ENCODE results near the gene ACVRL1. TPM values are rescaled to one million over a fixed set of nuclear protein-coding genes. Genes with fewer than 3 reads are reported as not detected.

The ACVRL1 gene
- total and polyA plus RNA-seq, 8 donors = 74.2 to 173 (median 95.8) TPM

GRCh38 chr12:51863933-51864832, 43.1 kb upstream of the ACVRL1 start:
- DNase-seq = peak in 3 of 4 donors; percentile 69 to 73 (median 71)
- peak overlapping the region; percentile 12 to 26 for H3K4me3 ChIP-seq
- H3K36me3 ChIP-seq = no peaks in the 10 kb centered on the region
- no peak overlapping the region for H3K27ac ChIP-seq
- H3K27me3 ChIP-seq = peaks cover 4 to 77% of the 10 kb centered on the region in 2 donors
- no peaks in the 10 kb centered on the region for H3K9me3 ChIP-seq
- no peak for TF ChIP-seq CTCF (IDR thresholded peaks at IDR 0.05)
- peaks cover 19 to 26% of the 10 kb centered on the region in 2 donors for H3K4me1 ChIP-seq
- peak; percentile 59 for ATAC-seq
- intact Hi-C loops (cut with DNase I) = no loop called here

GRCh38 chr12:51864833-51865670, 42.3 kb upstream of the ACVRL1 start:
- ATAC-seq (peak; percentile 55), DNase-seq (peak in 1 of 4 donors; percentile 43)
- intact Hi-C loops (cut with DNase I) = no loop called here
- Histone ChIP-seq H3K9me3 (no peaks in the 10 kb centered on the region), H3K4me3 (no peak overlapping the region), H3K36me3 (no peaks in the 10 kb centered on the region), H3K27ac (no peak overlapping the region), H3K27me3 (peaks cover 5 to 85% of the 10 kb centered on the region in 2 donors), H3K4me1 (peaks cover 22 to 34% of the 10 kb centered on the region in 2 donors)
- TF ChIP-seq CTCF (IDR thresholded peaks at IDR 0.05) = no peak

- DNase-seq = peak in 2 of 4 donors; percentile 18 to 35
- intact Hi-C loops (cut with DNase I) = no loop called here
- Histone ChIP-seq H3K27me3 (peaks cover 8 to 89% of the 10 kb centered on the region in 2 donors), H3K4me1 (peaks cover 22 to 41% of the 10 kb centered on the region in 2 donors), H3K9me3 (no peaks in the 10 kb centered on the region), H3K4me3 (no peak overlapping the region), H3K36me3 (no peaks in the 10 kb centered on the region), H3K27ac (no peak overlapping the region)
- no peak for ATAC-seq
- TF ChIP-seq CTCF (IDR thresholded peaks at IDR 0.05) = no peak
Measured at GRCh38 chr12:51865757-51866270, 41.5 kb upstream of the ACVRL1 start.

- no peak for DNase-seq
- ATAC-seq = no peak
- intact Hi-C loops (cut with DNase I) = no loop called here
Measured at GRCh38 chr12:51866324-51866723, 41.0 kb upstream of the ACVRL1 start.

More at GRCh38 chr12:51866324-51866723, 41.0 kb upstream of the ACVRL1 start:
- Histone ChIP-seq H3K36me3 (no peaks in the 10 kb centered on the region), H3K9me3 (no peaks in the 10 kb centered on the region), H3K4me1 (peaks cover 22 to 46% of the 10 kb centered on the region in 2 donors), H3K27me3 (peaks cover 8 to 85% of the 10 kb centered on the region in 2 donors), H3K4me3 (no peak overlapping the region), H3K27ac (no peak overlapping the region)
- TF ChIP-seq CTCF (IDR thresholded peaks at IDR 0.05) = no peak
